GM19099 (cell line): ENCODE measurements around the gene POU2AF1.

ENCODE experiments used
- POLR2A ChIP-seq: IDR thresholded peaks from 3 replicates; pipeline ENCODE4 v1.6.1; 2011; ENCODE audit warnings: low read depth; ENCODE audit not compliant: insufficient read length; ENCODE audit errors: extremely low read depth

POU2AF1 gene

DNA sequence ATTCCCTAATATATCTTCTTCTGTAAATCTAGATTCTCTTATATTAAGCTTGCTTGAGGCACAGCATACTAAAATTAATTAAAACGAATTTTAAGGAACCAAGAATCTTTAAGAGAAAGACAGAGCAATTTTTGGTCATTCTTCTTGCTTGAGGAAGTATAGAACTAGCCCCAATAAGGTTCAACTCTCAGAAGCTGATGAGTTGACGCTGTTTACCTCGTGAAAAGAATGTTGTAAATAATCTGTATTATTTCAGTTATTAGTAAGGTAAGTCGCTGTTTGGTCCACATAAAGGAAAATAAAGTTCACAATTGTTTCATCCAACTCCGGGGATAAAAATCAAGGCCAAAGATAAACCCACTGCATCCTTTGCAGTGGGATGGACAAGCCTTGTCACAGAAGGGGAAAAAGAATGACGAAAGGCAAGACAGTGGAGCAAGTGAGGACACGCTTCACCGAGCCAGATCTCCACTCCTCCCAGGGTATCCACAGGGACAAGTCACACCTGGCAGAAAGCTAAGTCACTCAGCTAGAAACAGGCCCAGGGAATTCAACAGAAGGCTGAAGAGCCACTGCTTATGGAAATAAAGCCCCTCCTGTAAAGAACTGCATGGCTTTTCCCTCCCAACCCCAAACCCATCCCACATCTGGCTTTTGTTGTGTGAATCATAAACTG is 752 bp downstream of the POU2AF1 start:
- TF ChIP-seq POLR2A: peak; percentile 25

DNA sequence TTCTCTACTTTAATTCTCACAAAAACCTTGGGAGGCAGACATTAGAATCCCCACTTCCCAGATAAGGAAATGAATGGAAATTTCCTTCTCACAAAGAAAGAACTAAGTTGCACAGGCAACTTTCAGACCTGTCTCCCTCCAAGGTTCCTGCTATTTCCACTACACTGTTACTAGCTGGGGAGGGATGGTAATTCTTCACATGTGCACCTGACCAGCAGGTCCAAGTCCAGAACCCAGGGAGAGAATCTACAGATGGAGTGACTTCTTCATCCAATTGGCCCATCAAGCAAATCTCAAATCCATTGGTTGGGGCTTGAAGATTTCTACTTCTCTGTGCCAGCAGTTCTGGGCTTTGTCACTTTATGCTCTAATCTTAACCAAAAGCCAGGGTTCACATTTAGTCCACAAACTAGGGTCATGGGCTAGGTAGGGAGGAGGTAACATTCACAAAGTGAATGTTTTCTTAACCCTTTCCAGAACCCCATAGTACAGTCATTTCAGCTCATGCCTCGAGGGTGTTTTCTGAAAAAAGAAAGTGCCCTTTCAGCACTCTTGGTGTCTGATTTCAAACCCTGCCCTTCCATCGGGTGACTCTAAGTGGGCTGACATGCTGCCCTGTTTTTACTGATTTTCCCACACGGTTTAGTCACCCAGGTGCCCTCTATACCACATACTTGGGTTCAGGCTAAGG is 2.7 kb downstream of the POU2AF1 start:
- peak; percentile 35 for TF ChIP-seq POLR2A

DNA sequence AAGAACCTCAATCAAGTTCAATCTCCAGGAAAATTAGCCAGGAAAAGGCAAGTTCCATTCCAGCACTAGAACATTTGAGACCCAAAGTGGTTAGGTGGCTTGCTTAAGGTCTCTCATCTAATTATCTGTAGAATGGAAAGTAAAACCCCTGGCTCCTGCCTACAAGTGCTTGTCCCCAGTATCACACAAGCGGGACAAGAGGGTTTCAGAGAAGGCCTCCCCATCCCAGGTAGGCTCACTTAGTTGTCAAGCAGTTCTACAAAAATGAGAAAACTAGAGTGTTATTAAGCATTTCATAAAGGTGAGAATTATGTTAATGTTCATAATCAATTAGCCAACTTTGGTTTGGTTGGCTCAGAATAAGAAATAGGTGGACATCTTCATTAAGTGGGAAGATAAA is 5.5 kb downstream of the POU2AF1 start:
- TF ChIP-seq POLR2A: no peak

DNA sequence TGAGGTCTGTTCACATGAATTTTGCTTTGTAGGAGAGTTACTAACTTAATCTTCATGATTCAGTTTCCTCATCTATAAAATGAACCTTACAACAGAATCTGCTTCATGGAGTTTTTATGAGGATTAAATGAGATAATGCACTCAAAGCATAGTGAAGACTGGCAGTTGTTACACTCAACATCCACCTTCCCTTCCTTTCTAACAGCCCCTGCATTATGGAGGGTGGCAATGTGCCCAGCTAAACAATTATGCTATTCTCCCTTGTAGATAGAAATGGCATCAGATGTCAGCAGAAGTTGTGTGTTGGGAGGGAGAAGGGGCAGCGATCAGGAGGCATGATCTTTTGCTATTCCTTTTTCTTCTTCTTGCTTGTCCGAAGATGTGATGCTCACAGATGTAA is 6.5 kb downstream of the POU2AF1 start:
- TF ChIP-seq POLR2A: no peak

DNA sequence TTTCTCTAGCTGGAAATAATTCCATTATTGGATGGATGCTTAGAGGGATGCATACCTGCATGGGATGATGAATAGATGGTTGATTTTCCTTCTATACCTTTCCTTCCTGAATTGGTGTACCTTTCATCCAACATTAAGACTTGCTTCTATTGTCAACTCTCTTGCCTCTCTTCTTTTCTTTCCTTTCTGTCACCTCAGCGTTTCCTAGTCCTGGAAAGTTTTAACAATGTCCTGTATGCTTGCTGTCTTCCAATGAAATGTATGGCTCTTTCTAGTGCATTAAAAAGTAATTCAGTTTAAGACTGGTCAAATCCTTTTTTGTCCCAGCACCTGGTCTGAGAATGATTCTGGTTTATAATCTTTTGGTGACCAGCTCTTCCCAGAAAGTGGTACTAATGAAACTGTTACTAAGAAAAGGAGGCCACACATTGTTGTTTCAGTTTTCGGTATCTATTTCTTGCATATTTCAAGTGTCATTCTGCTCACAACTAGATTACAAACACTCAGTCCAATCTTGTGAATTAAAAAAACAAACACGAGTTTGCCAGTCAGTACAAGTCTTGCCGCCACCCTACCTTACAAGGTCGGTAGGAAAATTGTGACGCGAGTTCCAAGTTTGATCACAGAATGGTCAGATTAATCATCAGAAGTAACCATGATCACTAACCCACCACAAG is 8.0 kb downstream of the POU2AF1 start:
- no peak for TF ChIP-seq POLR2A

DNA sequence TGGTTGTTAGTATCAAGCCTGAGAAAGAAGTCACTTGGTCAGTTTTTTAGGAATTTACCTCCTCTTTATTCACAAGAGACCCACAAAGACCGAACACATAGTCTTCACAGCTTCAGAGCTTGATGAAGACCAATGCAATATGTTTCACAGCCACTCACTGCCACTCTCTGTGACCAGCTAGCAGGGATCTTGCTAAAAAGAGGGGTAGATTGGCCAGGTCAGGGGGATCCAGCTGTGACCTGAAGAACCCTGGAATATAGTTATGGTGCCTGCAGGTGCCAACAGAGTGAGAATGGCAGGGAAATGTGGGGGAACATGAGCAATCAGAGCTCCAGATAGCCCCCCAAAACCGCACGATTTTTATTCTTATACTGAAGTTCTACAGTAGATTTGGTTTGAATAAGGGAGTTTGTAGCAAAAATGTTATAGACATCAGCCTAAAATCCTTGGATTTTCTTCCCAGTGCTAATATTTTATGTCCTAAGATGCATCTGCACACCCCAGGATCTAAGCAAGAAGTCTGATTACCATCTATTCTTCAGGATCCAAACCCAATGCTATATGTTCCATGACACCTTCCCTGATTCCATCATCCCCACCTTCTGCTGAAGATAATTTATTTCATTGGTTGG is 8.7 kb downstream of the POU2AF1 start:
- TF ChIP-seq POLR2A: peak; percentile 24

DNA sequence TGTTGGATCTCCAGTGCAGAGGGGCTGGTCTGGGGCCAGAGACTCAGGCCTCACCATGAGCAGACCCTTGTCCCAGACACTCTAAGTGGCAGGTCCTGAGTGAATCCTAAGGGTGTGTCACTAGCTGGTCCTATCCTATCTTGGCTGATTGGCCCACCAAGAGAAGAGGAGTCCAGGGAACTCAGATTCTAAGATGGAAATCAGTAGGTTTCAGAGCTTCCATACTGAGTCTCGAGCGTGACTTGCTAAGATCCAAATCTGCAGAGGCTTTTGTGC is 10.9 kb downstream of the POU2AF1 start:
- peak; percentile 16 for TF ChIP-seq POLR2A

DNA sequence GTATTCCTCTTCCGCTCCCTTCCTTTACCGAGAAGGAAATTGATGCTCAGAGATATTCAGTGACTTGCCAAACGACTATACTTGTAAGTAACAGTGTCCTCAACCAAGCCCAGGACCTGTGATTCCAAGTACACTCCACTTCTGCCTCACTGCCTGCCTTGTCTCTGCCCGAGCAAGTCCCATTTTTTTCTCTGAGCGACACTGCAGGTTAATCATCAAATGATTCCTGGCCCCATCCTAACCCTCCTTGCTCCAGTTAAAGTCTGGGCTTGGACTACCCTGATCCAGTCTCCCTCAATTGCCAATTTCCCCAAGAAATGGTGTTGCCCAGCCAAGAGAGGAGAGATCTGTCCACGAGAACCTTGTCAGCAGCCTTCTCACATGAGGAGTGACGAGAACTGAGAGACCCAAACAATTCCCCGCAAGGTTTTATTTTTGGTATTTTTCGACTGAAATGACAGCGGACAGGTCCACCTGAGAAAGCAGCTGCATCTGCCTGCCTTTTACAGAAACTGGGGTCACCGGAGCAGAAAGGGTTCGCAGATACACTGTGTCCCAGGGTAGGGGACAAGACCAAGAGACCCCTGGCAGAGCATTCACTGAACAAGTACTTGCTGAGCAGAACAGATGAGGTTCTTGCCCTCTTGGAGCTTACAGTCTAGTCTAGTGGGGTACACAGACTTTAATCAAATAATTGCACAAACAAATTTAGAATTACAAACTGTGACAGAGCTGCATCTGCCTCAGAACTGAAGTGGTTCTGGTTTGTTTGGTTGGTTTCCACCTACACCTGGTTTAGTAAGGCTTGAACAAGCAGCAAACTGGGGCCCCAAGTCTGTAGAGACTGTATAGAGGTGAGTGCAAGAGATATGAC is 11.4 kb downstream of the POU2AF1 start:
- peak; percentile 38 for TF ChIP-seq POLR2A

DNA sequence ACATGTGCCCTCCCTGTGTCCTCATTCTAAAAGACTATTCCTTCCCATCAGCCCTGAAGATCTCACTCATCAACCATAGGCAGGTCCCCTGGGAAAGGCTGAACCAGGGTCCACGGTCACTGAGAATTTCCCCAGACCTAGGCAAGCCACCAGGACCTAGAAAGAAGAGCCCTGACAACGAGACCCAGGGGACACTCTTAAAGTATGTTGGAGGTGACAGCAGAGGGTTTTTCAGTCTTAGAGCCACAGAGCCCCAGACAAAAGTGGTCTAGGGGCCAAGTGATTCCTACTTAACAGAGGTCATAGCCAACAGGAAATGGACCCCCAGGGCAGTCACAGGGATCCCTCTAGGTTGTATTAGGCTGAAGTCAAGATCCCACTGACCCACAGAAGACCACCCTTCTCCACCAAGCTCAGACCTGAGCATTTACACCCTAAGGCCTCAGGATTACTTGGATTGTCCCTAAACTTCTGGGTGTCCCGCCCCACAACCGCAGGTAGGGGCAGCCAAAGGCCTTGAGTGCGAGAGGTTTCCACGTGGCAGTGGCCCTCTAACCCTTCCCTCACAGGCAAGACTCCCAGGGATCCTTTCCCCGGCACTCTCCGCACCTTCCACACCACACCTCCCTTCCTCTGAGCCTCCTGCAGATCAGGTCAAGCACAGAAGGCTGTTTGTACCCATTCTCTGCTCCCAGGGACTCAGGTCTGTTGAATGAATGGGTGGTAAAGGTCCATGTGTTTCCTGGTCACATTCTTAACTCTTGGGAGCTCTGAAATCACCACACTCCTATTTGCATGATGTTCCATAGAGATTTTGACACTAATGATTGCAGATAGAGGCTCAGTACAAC is 12.3 kb downstream of the POU2AF1 start:
- no peak for TF ChIP-seq POLR2A

DNA sequence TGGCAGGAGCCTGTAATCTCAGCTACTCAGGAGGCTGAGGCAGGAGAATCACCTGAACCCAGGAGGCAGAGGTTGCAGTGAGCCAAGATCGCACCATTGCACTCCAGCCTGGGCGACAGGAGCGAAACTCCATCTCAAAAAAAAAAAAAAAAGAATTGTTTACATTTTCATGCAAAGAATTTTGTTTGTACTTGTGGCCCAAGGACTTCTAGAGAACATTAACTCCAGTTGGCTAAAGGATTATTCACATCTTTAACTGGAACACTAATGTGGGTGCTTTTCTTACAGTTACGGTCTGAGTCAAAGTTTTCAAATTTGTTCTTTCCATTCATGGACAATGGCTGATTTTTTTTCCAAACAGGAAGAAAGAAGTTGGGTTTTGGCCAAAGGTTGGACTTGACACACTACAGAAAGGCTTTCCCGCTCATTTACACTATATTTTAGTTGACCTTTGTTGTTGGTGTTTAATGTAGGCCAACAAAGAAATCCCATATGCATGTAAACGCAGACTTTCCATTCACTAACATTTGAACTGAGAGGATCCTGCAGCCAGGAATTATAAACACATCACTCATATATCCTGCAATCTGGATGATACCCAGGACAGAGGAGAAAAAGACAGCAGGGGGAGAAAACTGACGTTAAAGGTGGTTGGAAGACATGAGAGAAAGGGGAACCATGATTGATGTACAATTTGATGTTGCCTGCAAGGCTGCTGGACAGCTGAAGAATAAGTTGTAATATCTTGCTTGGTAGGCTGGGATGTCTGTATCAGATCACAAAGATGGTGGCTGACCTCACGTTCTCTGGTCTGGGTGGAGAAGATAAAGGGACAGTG is 13.1 kb downstream of the POU2AF1 start:
- peak; percentile 5 for TF ChIP-seq POLR2A

DNA sequence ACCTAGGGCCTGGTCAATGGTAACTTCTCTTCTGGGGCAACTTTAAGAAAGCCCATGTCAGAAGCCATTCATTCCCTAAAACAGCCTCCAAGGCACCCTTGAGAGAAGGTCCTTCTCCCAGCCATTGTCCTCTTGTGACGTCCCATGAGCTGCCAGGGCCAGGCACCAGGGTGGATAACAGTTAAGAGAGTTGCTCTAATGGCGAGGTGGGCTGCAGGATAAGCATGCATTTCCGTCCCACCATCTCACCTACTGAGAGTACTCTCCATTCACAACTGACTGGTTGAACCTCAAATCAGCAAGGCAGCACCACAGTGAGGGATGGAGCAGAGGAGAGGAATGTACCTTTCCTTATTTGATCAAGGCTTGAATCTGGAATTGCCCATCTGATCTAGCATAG is 14.6 kb downstream of the POU2AF1 start:
- TF ChIP-seq POLR2A: no peak

DNA sequence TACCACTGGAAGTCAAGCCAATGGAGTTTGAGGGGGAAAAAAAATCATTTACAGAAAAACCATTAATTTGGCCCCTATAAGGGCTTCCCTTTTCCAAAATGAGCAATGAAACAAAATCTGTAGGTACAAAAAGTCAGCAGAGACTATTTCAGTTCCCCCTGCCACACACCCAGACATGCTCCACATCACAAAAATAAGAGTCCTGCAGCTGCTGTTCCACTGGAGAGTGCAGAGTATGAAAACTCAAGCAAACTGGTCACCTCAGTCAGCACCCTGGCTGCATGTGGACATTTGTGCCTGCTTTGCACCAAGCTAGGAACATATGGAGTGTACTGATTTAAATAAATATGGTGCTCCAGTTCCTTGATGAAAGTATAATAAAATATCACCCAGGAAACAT is 15.1 kb downstream of the POU2AF1 start:
- peak; percentile 25 for TF ChIP-seq POLR2A

DNA sequence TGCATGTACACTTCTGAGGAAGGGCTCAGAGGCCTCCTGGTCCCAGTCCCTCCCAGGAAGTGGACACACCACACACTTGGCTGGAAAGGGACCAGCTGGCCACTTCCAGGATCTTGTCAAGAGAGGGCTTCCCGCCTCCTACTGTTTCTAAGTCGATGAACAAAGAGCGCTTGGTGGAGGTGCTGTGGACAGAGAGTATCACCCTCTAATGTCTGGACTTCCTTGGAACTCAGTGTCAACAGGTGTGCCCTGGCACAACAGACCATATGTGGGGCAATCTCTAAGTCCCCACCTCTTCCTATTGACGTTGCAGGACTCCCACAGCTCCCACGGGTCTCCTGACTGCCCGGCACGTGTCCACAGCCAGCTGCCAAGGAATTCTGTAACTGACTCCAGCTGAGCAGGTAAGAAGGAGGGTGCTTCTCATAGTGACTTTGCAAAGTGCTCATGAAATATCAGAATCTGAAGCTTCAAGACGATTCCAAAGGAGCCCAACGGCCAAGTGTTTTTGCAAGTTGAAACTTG is 16.1 kb downstream of the POU2AF1 start:
- no peak for TF ChIP-seq POLR2A

DNA sequence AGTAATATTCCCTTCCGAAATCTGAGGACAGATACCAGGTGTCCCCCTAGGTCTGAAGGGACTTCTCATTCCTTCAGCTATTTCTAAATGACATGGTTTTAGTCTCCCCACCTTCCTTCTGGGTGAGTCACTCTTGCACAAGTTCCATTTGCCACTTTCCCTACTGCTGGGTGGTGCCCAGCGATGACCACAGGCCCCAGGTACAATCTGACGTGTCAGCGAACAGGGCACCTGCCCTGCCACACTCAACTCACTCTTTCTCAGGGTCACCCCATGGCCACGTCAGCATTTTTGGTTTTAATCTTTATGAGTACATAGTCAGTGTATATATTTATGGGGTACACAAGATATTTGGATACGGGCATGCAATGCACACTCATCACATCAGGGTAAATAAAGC is 17.2 kb downstream of the POU2AF1 start:
- TF ChIP-seq POLR2A: no peak
